Fibroblast of mammary gland (primary cell): ENCODE results near the gene DNAH17.

ENCODE experiments used
- DNase-seq: peaks from one replicate; pipeline ENCODE4 v3.0.0-alpha.2; 2010; ENCODE audit warnings: low read depth
- H3K4me3 ChIP-seq: 2 replicates; pipeline ENCODE4 v1.5.1; 2011; ENCODE audit warnings: low read depth, mild to moderate bottlenecking, low read length, moderate library complexity; ENCODE audit not compliant: control insufficient read depth
- TF ChIP-seq, protein P1 (sequence below): conservative IDR thresholded peaks from 2 replicates; pipeline ENCODE4 v1.5.1; 2011; ENCODE audit warnings: low read depth, low read length, inconsistent platforms; ENCODE audit not compliant: control insufficient read depth, insufficient read depth

Gene DNAH17

DNA sequence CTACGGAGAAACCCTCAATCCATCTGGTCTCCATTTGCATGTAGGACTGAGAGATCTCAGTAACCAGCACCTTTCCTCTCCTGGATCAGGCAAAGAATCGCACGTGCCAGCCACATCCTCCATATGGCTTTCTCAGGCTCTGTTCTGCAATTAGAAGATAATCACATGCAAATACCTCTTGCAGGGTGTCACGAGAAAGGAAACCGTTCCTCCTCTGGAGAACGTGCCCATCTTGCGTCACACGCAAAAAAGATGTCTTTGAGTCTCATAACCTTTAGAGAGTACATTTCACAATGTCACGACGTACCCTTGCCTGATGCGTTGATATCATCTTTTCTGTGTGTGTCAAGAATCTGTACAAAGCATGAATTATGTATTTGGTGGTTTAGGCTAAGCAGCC lies 36.2 kb upstream of the DNAH17 start:
- DNase-seq = no peak
- H3K4me3 ChIP-seq = no peak overlapping the region
- TF ChIP-seq, protein P1, sequence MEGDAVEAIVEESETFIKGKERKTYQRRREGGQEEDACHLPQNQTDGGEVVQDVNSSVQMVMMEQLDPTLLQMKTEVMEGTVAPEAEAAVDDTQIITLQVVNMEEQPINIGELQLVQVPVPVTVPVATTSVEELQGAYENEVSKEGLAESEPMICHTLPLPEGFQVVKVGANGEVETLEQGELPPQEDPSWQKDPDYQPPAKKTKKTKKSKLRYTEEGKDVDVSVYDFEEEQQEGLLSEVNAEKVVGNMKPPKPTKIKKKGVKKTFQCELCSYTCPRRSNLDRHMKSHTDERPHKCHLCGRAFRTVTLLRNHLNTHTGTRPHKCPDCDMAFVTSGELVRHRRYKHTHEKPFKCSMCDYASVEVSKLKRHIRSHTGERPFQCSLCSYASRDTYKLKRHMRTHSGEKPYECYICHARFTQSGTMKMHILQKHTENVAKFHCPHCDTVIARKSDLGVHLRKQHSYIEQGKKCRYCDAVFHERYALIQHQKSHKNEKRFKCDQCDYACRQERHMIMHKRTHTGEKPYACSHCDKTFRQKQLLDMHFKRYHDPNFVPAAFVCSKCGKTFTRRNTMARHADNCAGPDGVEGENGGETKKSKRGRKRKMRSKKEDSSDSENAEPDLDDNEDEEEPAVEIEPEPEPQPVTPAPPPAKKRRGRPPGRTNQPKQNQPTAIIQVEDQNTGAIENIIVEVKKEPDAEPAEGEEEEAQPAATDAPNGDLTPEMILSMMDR = no peak

GRCh38 chr17:78611607-78612006 lies 34.4 kb upstream of the DNAH17 start:
- DNase-seq = peak; percentile 56
- TF ChIP-seq, protein P1 = no peak
- no peak overlapping the region for H3K4me3 ChIP-seq

- no peak overlapping the region for H3K4me3 ChIP-seq
- TF ChIP-seq, protein P1 = no peak
- DNase-seq = no peak
Observed at GRCh38 chr17:78610951-78611511, 33.8 kb upstream of the DNAH17 start.

GRCh38 chr17:78609191-78609641 lies 32.0 kb upstream of the DNAH17 start:
- TF ChIP-seq, protein P1 = no peak
- no peak for DNase-seq
- no peak overlapping the region for H3K4me3 ChIP-seq

DNA sequence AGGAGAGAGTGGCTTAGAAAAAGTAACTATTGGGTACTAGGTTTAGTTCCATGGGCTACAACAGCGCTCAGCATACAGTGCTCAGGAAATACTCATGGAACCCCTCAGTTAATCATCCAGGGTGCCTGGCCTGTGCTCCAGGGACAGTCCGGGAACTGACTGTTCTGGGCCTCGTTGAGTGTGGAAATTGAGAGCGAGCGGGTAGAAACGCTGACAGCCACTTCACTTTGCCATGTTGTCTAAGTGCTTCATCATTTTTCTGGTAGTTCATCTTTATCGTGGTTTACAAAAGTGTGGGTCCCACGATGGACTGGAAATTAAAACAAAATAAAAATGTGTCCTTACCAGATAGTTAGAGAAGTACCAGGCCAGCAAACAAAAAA lies 31.6 kb upstream of the DNAH17 start:
- DNase-seq = no peak
- no peak overlapping the region for H3K4me3 ChIP-seq
- TF ChIP-seq, protein P1 = no peak

GRCh38 chr17:78608122-78608803 lies 31.1 kb upstream of the DNAH17 start:
- H3K4me3 ChIP-seq = no peak overlapping the region

More at GRCh38 chr17:78608122-78608803, 31.1 kb upstream of the DNAH17 start:
- no peak for DNase-seq
- TF ChIP-seq, protein P1 = no peak
